Measurements from ENCODE around the gene TMEM82.

Gene TMEM82

GRCh38 chr1:15706751-15707150 is 35.5 kb upstream of the TMEM82 start:
- Histone ChIP-seq H3K27me3 (ENCODE audit: insufficient read depth, low read depth, severe bottlenecking) (no peaks in the 10 kb centered on the region), H3K4me3 (ENCODE audit: low read depth, low read length) (no peak overlapping the region), H3K9me3 (ENCODE audit: severe bottlenecking) (no peaks in the 10 kb centered on the region), H3K36me3 (peaks cover 13% of the 10 kb centered on the region), H3K27ac (no peak overlapping the region)
- DNase-seq: peak; percentile 10
- no peak for TF ChIP-seq CTCF (IDR thresholded peaks at IDR 0.05; ENCODE audit: low read depth, low read length)

- no peak overlapping the region for H3K4me3 ChIP-seq (ENCODE audit: low read depth, low read length)
- H3K27ac ChIP-seq: no peak overlapping the region
- H3K9me3 ChIP-seq (ENCODE audit: severe bottlenecking): no peaks in the 10 kb centered on the region
- H3K36me3 ChIP-seq: peaks cover 13% of the 10 kb centered on the region
- TF ChIP-seq CTCF (IDR thresholded peaks at IDR 0.05; ENCODE audit: low read depth, low read length): no peak
- no peak for DNase-seq
- no peaks in the 10 kb centered on the region for H3K27me3 ChIP-seq (ENCODE audit: insufficient read depth, low read depth, severe bottlenecking)
These were observed 34.9 kb upstream of the TMEM82 start for GRCh38 chr1:15707239-15707925.

GRCh38 chr1:15708486-15709137 is 33.7 kb upstream of the TMEM82 start:
- Histone ChIP-seq H3K36me3 (peaks cover 13% of the 10 kb centered on the region), H3K27me3 (ENCODE audit: insufficient read depth, low read depth, severe bottlenecking) (no peaks in the 10 kb centered on the region), H3K9me3 (ENCODE audit: severe bottlenecking) (no peaks in the 10 kb centered on the region), H3K27ac (no peak overlapping the region), H3K4me3 (ENCODE audit: low read depth, low read length) (no peak overlapping the region)
- DNase-seq: no peak
- no peak for TF ChIP-seq CTCF (IDR thresholded peaks at IDR 0.05; ENCODE audit: low read depth, low read length)

GRCh38 chr1:15709226-15709625 is 33.1 kb upstream of the TMEM82 start:
- TF ChIP-seq CTCF (IDR thresholded peaks at IDR 0.05; ENCODE audit: low read depth, low read length): no peak
- DNase-seq: no peak
- no peaks in the 10 kb centered on the region for H3K9me3 ChIP-seq (ENCODE audit: severe bottlenecking)
- H3K36me3 ChIP-seq: peaks cover 13% of the 10 kb centered on the region
- no peak overlapping the region for H3K27ac ChIP-seq
- H3K4me3 ChIP-seq (ENCODE audit: low read depth, low read length): no peak overlapping the region
- H3K27me3 ChIP-seq (ENCODE audit: insufficient read depth, low read depth, severe bottlenecking): no peaks in the 10 kb centered on the region

- Histone ChIP-seq H3K27me3 (ENCODE audit: insufficient read depth, low read depth, severe bottlenecking) (no peaks in the 10 kb centered on the region), H3K36me3 (peaks cover 16% of the 10 kb centered on the region), H3K9me3 (ENCODE audit: severe bottlenecking) (no peaks in the 10 kb centered on the region), H3K27ac (no peak overlapping the region), H3K4me3 (ENCODE audit: low read depth, low read length) (no peak overlapping the region)
- no peak for TF ChIP-seq CTCF (IDR thresholded peaks at IDR 0.05; ENCODE audit: low read depth, low read length)
- no peak for DNase-seq
These were observed 30.1 kb upstream of the TMEM82 start for GRCh38 chr1:15712168-15712567.
